Spleen (tissue), 7 donors: ENCODE data around the gene CTSG.

Source experiments
- POLR2A ChIP-seq, 3 donors: fragments of 450-650 bp; IDR thresholded peaks; one replicate each; pipeline ENCODE4 v1.5.1; 2017; ENCODE audit warnings: antibody characterized with exemption in 3 of 3, mild to moderate bottlenecking in 1 of 3
- TF ChIP-seq, protein P1 (sequence below), 11 experiments: fragments of 200-600 bp in 7 of 11; fragments of 450-650 bp in 4 of 11; sonication (generic) in 4 of 11; IDR thresholded peaks in 8 of 11; conservative IDR thresholded peaks in 3 of 11; 1 replicate in 7 of 11; 2 replicates in 4 of 11; pipeline versions ENCODE4 v1.4.0 to v1.8.0; 2016 to 2021; ENCODE audit warnings: antibody characterized with exemption in 11 of 11, inconsistent platforms in 4 of 11, mild to moderate bottlenecking in 1 of 11
- donor health status: DM: no; HTN: no; CAD: no; lungs with moderate emphysema.
- donor health status: DM: no; HTN: no; CAD: no.
- donor health status: DM: no; HTN: no; CAD: no.

DNA sequence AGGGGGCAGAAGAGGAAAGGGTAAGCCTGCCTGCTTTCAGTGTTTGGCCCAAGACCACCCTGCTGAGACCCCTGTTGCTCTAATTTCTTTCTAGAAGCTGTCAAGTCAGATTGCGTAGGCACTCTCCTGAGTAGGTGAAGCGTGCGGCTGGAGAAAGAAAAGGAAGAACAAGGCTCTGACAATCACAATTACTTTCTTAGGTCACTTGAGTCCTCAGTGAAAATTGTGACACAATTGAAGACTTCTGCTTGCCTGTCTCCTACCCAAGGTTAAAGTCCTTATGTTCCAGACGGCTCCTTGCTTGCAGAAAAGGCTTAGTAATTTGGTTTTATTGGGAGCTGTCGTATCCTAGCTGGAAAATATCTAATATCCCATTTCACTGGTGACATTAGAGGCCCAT lies 721 bp upstream of the CTSG start:
- no peak for TF ChIP-seq POLR2A (IDR thresholded peaks at IDR 0.05)
- TF ChIP-seq, protein P1, sequence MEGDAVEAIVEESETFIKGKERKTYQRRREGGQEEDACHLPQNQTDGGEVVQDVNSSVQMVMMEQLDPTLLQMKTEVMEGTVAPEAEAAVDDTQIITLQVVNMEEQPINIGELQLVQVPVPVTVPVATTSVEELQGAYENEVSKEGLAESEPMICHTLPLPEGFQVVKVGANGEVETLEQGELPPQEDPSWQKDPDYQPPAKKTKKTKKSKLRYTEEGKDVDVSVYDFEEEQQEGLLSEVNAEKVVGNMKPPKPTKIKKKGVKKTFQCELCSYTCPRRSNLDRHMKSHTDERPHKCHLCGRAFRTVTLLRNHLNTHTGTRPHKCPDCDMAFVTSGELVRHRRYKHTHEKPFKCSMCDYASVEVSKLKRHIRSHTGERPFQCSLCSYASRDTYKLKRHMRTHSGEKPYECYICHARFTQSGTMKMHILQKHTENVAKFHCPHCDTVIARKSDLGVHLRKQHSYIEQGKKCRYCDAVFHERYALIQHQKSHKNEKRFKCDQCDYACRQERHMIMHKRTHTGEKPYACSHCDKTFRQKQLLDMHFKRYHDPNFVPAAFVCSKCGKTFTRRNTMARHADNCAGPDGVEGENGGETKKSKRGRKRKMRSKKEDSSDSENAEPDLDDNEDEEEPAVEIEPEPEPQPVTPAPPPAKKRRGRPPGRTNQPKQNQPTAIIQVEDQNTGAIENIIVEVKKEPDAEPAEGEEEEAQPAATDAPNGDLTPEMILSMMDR (IDR thresholded peaks at IDR 0.05 in 8 of 11, conservative IDR thresholded peaks at IDR 0.05 in 3 of 11) = no peak
